HepG2 (cell line): ENCODE results near the gene CLCN2. TPM values are rescaled to one million over a fixed set of nuclear protein-coding genes. Genes with fewer than 3 reads are reported as not detected.

Experiments used
- ATAC-seq: fragments of 200-7000 bp; cut with Tn5 transposase; 3 replicates; pipeline ENCODE4 v1.9.1; 2020; ENCODE audit warnings: mild to moderate bottlenecking, moderate library complexity
- BruUV-seq: library from RNA; stranded (reverse); fragments of 400-500 nt; replicated peaks from 2 replicates; lab custom pipeline; 2021; lab: Mats Ljungman, UMichigan
- CTCF ChIA-PET: fragments of 300-600 bp; formaldehyde crosslinking; extraction: SDS; loops from one replicate; lab custom pipeline; 2021; ENCODE audit warnings: low total read pairs, inconsistent platforms, low intra/inter-chr PET ratio; lab: Yijun Ruan, JAX
- POLR2A ChIA-PET: fragments of 350-600 bp; sonication (Branson Sonifier 250); formaldehyde crosslinking; loops from one replicate; lab custom pipeline; 2020; ENCODE audit warnings: antibody characterized with exemption, inconsistent platforms; lab: Yijun Ruan, JAX
- DNase-seq: peaks from one replicate; pipeline ENCODE4 v3.0.0-alpha.2; 2015; ENCODE audit warnings: low spot score
- FAIRE-seq: peaks from 3 replicates; lab custom pipeline; 2011; peaks lifted over from hg19 to GRCh38; lab: Jason Lieb, UNC
- H2AFZ ChIP-seq: one replicate; pipeline ENCODE4 v1.6.1; 2011; ENCODE audit warnings: low read length, inconsistent platforms
- H3K27ac ChIP-seq: fragments of 300-600 bp; 3 replicates; pipeline ENCODE4 v1.8.0; 2011; ENCODE audit warnings: mixed run types, mild to moderate bottlenecking, mixed read lengths, low read length, inconsistent platforms; ENCODE audit not compliant: insufficient read depth; ENCODE audit errors: extremely low read length
- H3K27me3 ChIP-seq, 2 experiments: fragments of 200-600 bp in 1 of 2; 2 replicates in 1 of 2; 3 replicates in 1 of 2; pipeline versions ENCODE4 v1.6.0 to v1.8.0; 2011; ENCODE audit warnings: low read length in 2 of 2, mild to moderate bottlenecking in 2 of 2, moderate library complexity in 2 of 2, inconsistent platforms in 1 of 2; ENCODE audit not compliant: insufficient read depth in 2 of 2, control insufficient read depth in 1 of 2
- H3K36me3 ChIP-seq, 2 experiments: fragments of 200-600 bp in 1 of 2; replicated peaks in 1 of 2; 2 replicates in 1 of 2; 3 replicates in 1 of 2; pipeline versions ENCODE4 v1.5.1 to v1.8.0; 2011; ENCODE audit warnings: low read length in 2 of 2, inconsistent platforms in 1 of 2; ENCODE audit not compliant: insufficient read depth in 2 of 2, control insufficient read depth in 1 of 2
- H3K4me1 ChIP-seq: 2 replicates; pipeline ENCODE4 v1.5.1; 2012; ENCODE audit warnings: low read length, inconsistent platforms; ENCODE audit not compliant: insufficient read depth
- H3K4me2 ChIP-seq: 2 replicates; pipeline ENCODE4 v1.6.0; 2011; ENCODE audit warnings: low read depth, low read length, inconsistent platforms
- H3K4me3 ChIP-seq, 3 experiments: fragments of 200-600 bp in 1 of 3; sonication (generic), shearing (Covaris generic) in 1 of 3; replicated peaks in 1 of 3; 2 replicates each; pipeline ENCODE4 v1.5.1; 2011 to 2016; ENCODE audit warnings: low read length in 3 of 3, inconsistent platforms in 2 of 3, low read depth in 2 of 3, mild to moderate bottlenecking in 2 of 3, control low read depth in 1 of 3, mixed read lengths in 1 of 3; ENCODE audit not compliant: insufficient read depth in 1 of 3
- H3K79me2 ChIP-seq: one replicate; pipeline ENCODE4 v1.6.1; 2011; ENCODE audit warnings: low read length, inconsistent platforms; ENCODE audit not compliant: insufficient read depth
- H3K9ac ChIP-seq: 2 replicates; pipeline ENCODE4 v1.6.0; 2011; ENCODE audit warnings: mild to moderate bottlenecking, low read depth, low read length, inconsistent platforms; ENCODE audit not compliant: insufficient read depth
- H3K9me3 ChIP-seq: 2 replicates; pipeline ENCODE4 v1.5.1; 2012; ENCODE audit warnings: mild to moderate bottlenecking, low read length
- H4K20me1 ChIP-seq: 2 replicates; pipeline ENCODE4 v1.6.0; 2011; ENCODE audit warnings: inconsistent platforms, mild to moderate bottlenecking, low read length, moderate library complexity; ENCODE audit not compliant: insufficient read depth
- CREB1 ChIP-seq, 2 experiments: fragments of 450-650 bp in 1 of 2; IDR thresholded peaks; 2 replicates each; pipeline ENCODE4 v1.6.1; 2016 to 2017; ENCODE audit warnings: control low read depth in 1 of 2, mild to moderate bottlenecking in 1 of 2, missing compliant biosample characterization in 1 of 2, missing genetic modification characterization in 1 of 2
- HNRNPUL1 ChIP-seq: fragments of 200-400 bp; formaldehyde crosslinking; IDR thresholded peaks from 2 replicates; pipeline ENCODE4 v1.6.1; 2017; ENCODE audit warnings: low read depth, mild to moderate bottlenecking, low read length, moderate library complexity
- MEIS1 ChIP-seq: sonication (generic); formaldehyde crosslinking; IDR thresholded peaks from 2 replicates; pipeline ENCODE4 v1.9.0; 2021; ENCODE audit warnings: mild to moderate bottlenecking, missing genetic modification reagents, moderate library complexity, borderline replicate concordance
- SMARCE1 ChIP-seq: fragments of 450-650 bp; IDR thresholded peaks from 2 replicates; pipeline ENCODE4 v1.6.1; 2017; ENCODE audit warnings: borderline replicate concordance
- SYNCRIP ChIP-seq: fragments of 200-400 bp; formaldehyde crosslinking; IDR thresholded peaks from 2 replicates; pipeline ENCODE4 v1.6.1; 2018; ENCODE audit warnings: mild to moderate bottlenecking, low read depth, low read length; ENCODE audit not compliant: insufficient read depth
- ZNF180 ChIP-seq: sonication (generic); formaldehyde crosslinking; IDR thresholded peaks from 2 replicates; pipeline ENCODE4 v1.4.0; 2020; ENCODE audit warnings: low read depth, missing genetic modification reagents, borderline replicate concordance
- ZNF367 ChIP-seq: sonication (generic); formaldehyde crosslinking; IDR thresholded peaks from 2 replicates; pipeline ENCODE4 v1.4.0; 2020; ENCODE audit warnings: missing genetic modification reagents, borderline replicate concordance
- ZNF629 ChIP-seq: sonication (generic); formaldehyde crosslinking; conservative IDR thresholded peaks from 2 replicates; pipeline ENCODE4 v1.5.0; 2020; ENCODE audit warnings: missing genetic modification reagents
- WGBS: methylation state at CpG from one replicate; pipeline ENCODE4 v1.1.6; 2017; ENCODE audit warnings: low lambda C conversion rate; 5-methylcytosine and 5-hydroxymethylcytosine counted together
- in situ Hi-C: cut with HindIII; loops from 2 replicates; pipeline ENCODE4 v1.10.0; 2017; ENCODE audit warnings: low pct_unique_long_range_greater_than_20kb; ENCODE audit not compliant: extremely low pct_ligation_motif_present
- intact Hi-C: fragments of 100-400 bp; cut with micrococcal nuclease; formaldehyde crosslinking; loops from one replicate; pipeline ENCODE4 v1.10.0; 2022; ENCODE audit not compliant: unreplicated experiment
- polyA plus RNA-seq, 8 experiments: library from polyadenylated mRNA; depleted of rRNA in 3 of 8; stranded (reverse) in 7 of 8; unstranded in 1 of 8; fragments of >200 nt; fragmentation: Illumina TruSeq in 4 of 8; extraction: Trizol in 4 of 8; gene quantifications; 2 replicates each; pipeline versions ENCODE4 v1.2.1 to v1.2.3, GENCODE V29; 2011 to 2016; ENCODE audit warnings: low read depth in 4 of 8, missing spikeins in 1 of 8, mixed read lengths in 1 of 8; ENCODE audit not compliant: insufficient read depth in 1 of 8
- total RNA-seq, 5 experiments: library from RNA; depleted of rRNA; stranded (reverse); fragments of >200 nt; fragmentation: Illumina TruSeq; extraction: Trizol; gene quantifications; 2 replicates each; pipeline ENCODE4 v1.2.3, GENCODE V29; 2016; ENCODE audit warnings: low read depth in 1 of 5
- TF ChIP-seq, protein P1 (sequence below): sonication (generic); formaldehyde crosslinking; IDR thresholded peaks from 2 replicates; pipeline ENCODE4 v1.4.0; 2020; ENCODE audit warnings: missing genetic modification reagents
- TF ChIP-seq, protein P2 (sequence below): sonication (generic); formaldehyde crosslinking; conservative IDR thresholded peaks from 2 replicates; pipeline ENCODE4 v1.4.0; 2020; ENCODE audit warnings: missing genetic modification reagents

Gene CLCN2
- total and polyA plus RNA-seq, 2 of the 13 experiments (the other 11 are each of a cell fraction or from before 2014, with no cell fraction given) = 11.4 to 13.5 TPM

DNA sequence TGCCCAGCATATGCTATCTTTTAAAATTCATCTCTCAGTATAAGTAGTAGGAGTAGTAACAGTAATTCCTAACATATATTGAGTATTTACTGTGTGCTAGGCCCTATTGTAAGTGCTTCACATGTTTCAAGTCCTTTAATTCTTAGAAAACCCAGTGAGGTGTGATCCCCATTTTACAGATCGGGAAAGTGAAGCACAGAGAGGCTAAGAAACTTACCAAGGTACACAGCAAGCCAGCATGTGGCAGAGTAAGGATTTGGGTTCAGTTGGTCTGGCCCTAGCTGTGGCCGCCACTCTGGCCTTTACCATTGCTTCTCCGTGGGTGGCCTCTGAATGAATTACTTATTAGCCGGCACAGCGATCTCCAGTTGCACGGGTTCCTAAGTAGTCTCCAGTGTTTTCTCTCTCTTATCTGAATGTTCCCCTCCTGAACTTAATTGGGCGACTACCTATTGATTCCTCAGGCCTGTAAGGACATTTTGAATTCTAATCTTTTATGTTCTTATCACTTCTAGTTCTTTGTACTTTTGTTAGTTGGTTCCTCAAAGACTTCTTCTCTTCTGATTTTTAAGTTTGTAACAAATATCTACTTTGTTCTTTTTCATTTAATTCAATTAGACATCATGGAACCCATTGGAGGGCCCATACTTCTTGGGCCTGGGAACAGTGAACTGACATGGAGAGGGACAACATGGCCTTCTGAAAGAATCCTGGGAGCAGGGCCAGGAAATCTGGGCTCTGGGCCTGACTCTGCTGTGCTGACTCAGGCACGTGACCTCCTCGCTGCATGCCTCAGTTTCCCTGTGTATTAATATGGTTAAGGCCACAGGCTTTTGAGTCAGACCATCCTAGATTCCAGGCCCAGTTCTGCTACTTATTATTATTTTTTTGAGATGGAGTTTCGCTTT lies 11.6 kb downstream of the CLCN2 start:
- Histone ChIP-seq H4K20me1 (no peaks in the 10 kb centered on the region), H2AFZ (no peak overlapping the region), H3K9ac (no peak overlapping the region), H3K27ac (no peak overlapping the region), H3K27me3 (no peaks in the 10 kb centered on the region), H3K9me3 (no peaks in the 10 kb centered on the region), H3K4me3 (no peak overlapping the region), H3K4me2 (no peak overlapping the region), H3K79me2 (no peaks in the 10 kb centered on the region), H3K4me1 (peaks cover 33% of the 10 kb centered on the region), H3K36me3 (peaks cover 7 to 28% of the 10 kb centered on the region in 2 experiments; a peak in 4 of 5 replicates)
- DNase-seq = no peak
- 90% methylated on average over 10 of the region's 10 CpGs for WGBS
- no peak for ATAC-seq
- BruUV-seq = no TSS peak
- ChIA-PET CTCF (no interaction called here), POLR2A (interaction anchor here (2.8 kb wide), 1 partner anchor 12 kb away, joined by 11 read pairs; the partner anchor contains the start of genes CLCN2 and POLR2H)
- intact Hi-C loops = no loop called here
- TF ChIP-seq ZNF629 (CRISPR knock-in tag) (peak; percentile 31; the same call in 1 of the 2 replicates), ZNF367 (CRISPR knock-in tag) (no peak)
- in situ Hi-C loops = loop anchor here (5.0 kb wide), 1 partner anchor 192 kb away; no protein-coding TSS in a partner anchor
- no peak for FAIRE-seq

DNA sequence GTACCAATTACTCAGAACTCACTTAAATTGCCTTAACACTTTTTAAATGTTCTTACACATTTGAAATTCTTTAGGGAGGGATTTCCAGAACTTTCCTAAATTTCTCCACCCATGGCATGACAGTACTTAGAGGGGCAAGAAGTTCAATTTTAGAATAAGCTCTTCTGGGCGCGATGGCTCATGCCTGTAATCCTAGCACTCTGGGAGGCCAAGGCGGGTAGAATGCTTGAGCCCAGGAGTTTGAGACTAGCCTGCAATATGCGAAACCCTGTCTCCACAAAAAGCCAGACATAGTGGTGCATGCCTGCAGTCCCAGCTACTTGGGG lies 13.4 kb downstream of the CLCN2 start:
- in situ Hi-C loops (no loop called here), intact Hi-C loops (no loop called here)
- no peaks in the 10 kb centered on the region for H4K20me1 ChIP-seq
- no peak overlapping the region for H3K27ac ChIP-seq
- ChIA-PET POLR2A (no interaction called here), CTCF (no interaction called here)
- no peak overlapping the region for H3K9ac ChIP-seq
- no peak for ATAC-seq
- H2AFZ ChIP-seq = no peak overlapping the region
- peaks cover 7 to 17% of the 10 kb centered on the region in 2 experiments; a peak in 4 of 5 replicates for H3K36me3 ChIP-seq
- no peaks in the 10 kb centered on the region for H3K79me2 ChIP-seq
- H3K4me3 ChIP-seq = no peak overlapping the region
- H3K9me3 ChIP-seq = no peaks in the 10 kb centered on the region
- FAIRE-seq = no peak
- no TSS peak for BruUV-seq
- DNase-seq = no peak
- 94% methylated on average over 4 of the region's 4 CpGs for WGBS
- H3K27me3 ChIP-seq = no peaks in the 10 kb centered on the region
- H3K4me1 ChIP-seq = peaks cover 28% of the 10 kb centered on the region
- no peak overlapping the region for H3K4me2 ChIP-seq
- TF ChIP-seq MEIS1 (CRISPR knock-in tag) (no peak), HNRNPUL1 (no peak), SYNCRIP (no peak), CREB1 (IDR thresholded peaks at IDR 0.05) (no peak), CREB1 (CRISPR knock-in tag; IDR thresholded peaks at IDR 0.05) (no peak), ZNF180 (CRISPR knock-in tag) (no peak), SMARCE1 (no peak)
- TF ChIP-seq, protein P1, sequence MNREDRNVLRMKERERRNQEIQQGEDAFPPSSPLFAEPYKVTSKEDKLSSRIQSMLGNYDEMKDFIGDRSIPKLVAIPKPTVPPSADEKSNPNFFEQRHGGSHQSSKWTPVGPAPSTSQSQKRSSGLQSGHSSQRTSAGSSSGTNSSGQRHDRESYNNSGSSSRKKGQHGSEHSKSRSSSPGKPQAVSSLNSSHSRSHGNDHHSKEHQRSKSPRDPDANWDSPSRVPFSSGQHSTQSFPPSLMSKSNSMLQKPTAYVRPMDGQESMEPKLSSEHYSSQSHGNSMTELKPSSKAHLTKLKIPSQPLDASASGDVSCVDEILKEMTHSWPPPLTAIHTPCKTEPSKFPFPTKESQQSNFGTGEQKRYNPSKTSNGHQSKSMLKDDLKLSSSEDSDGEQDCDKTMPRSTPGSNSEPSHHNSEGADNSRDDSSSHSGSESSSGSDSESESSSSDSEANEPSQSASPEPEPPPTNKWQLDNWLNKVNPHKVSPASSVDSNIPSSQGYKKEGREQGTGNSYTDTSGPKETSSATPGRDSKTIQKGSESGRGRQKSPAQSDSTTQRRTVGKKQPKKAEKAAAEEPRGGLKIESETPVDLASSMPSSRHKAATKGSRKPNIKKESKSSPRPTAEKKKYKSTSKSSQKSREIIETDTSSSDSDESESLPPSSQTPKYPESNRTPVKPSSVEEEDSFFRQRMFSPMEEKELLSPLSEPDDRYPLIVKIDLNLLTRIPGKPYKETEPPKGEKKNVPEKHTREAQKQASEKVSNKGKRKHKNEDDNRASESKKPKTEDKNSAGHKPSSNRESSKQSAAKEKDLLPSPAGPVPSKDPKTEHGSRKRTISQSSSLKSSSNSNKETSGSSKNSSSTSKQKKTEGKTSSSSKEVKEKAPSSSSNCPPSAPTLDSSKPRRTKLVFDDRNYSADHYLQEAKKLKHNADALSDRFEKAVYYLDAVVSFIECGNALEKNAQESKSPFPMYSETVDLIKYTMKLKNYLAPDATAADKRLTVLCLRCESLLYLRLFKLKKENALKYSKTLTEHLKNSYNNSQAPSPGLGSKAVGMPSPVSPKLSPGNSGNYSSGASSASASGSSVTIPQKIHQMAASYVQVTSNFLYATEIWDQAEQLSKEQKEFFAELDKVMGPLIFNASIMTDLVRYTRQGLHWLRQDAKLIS (CRISPR knock-in tag) = no peak
- TF ChIP-seq, protein P2, sequence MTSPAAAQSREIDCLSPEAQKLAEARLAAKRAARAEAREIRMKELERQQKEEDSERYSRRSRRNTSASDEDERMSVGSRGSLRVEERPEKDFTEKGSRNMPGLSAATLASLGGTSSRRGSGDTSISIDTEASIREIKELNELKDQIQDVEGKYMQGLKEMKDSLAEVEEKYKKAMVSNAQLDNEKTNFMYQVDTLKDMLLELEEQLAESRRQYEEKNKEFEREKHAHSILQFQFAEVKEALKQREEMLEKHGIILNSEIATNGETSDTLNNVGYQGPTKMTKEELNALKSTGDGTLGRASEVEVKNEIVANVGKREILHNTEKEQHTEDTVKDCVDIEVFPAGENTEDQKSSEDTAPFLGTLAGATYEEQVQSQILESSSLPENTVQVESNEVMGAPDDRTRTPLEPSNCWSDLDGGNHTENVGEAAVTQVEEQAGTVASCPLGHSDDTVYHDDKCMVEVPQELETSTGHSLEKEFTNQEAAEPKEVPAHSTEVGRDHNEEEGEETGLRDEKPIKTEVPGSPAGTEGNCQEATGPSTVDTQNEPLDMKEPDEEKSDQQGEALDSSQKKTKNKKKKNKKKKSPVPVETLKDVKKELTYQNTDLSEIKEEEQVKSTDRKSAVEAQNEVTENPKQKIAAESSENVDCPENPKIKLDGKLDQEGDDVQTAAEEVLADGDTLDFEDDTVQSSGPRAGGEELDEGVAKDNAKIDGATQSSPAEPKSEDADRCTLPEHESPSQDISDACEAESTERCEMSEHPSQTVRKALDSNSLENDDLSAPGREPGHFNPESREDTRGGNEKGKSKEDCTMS (CRISPR knock-in tag) = no peak
